NB4 (cell line): ENCODE data around the gene TNIP1.

Experiments
- CTCF ChIP-seq: IDR thresholded peaks from one replicate; pipeline ENCODE4 v1.5.1; 2012; ENCODE audit warnings: low read depth, low read length
- MYC ChIP-seq: IDR thresholded peaks from 2 replicates; pipeline ENCODE4 v1.6.1; 2011; ENCODE audit warnings: low read depth, low read length
- POLR2A ChIP-seq: IDR thresholded peaks from 2 replicates; pipeline ENCODE4 v1.6.1; 2011; ENCODE audit warnings: mild to moderate bottlenecking; ENCODE audit not compliant: insufficient read length; ENCODE audit errors: extremely low read depth
- TF ChIP-seq, protein P1 (sequence below): IDR thresholded peaks from 2 replicates; pipeline ENCODE4 v1.6.1; 2011; ENCODE audit warnings: low read depth, low read length

DNA sequence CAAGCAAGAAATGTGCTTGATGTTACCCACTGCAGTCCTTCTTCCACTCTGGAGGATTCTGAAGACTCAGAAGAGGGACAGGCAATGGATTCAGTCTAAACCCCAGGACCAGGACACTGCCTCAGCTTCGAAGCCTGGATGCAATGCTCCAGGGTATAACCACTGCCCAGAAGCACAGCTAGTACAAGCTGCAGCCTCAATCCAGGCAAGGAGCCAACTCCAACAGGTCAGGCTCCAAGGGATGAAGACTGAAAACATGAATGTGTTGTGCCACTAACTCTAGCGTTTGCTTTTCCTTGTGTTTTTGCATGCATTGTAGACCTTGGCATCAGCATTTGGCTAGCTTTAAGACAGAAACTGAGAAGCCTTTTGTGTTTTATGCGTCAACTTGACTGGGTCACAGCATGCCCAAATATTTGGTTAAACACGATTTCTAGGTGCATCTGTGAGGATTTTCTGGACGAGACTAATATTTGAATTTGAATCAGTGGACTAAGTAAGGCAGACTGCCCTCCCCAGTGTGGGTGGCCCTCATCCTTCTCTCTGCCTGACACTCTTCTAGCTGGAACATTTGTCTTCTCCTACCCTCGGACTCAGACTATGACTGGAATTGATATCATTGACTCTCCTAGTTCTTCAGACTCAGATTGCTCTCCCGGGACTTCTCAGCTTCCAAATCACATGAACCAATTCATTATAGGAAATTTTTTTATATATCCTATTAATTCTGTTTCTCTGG is 81.0 kb downstream of the TNIP1 start:
- no peak for TF ChIP-seq CTCF
- no peak for TF ChIP-seq POLR2A
- no peak for TF ChIP-seq MYC
- TF ChIP-seq, protein P1, sequence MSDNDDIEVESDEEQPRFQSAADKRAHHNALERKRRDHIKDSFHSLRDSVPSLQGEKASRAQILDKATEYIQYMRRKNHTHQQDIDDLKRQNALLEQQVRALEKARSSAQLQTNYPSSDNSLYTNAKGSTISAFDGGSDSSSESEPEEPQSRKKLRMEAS: no peak
